Body of pancreas (tissue), 4 donors: ENCODE results near the gene CSGALNACT2. TPM values are rescaled to one million over a fixed set of nuclear protein-coding genes. Genes with fewer than 3 reads are reported as not detected.
A peak's percentile ranks its signal among the peaks of the same experiment; 100 is the strongest.

Experiments
- ATAC-seq: fragments of 150-250 bp; one replicate; pipeline ENCODE4 v1.9.1; 2016
- DNase-seq, 4 donors: peaks; one replicate each; pipeline ENCODE4 v3.0.0-alpha.2; 2019
- H3K27ac ChIP-seq, 4 donors: fragments of 200-600 bp; sonication (generic); 1 replicate in 3 of 4; 2 replicates in 1 of 4; pipeline versions ENCODE4 v1.5.1 to v1.6.1; 2016 to 2019; ENCODE audit warnings: mild to moderate bottlenecking in 1 of 4, mixed read lengths in 1 of 4, moderate library complexity in 1 of 4
- H3K27me3 ChIP-seq, 2 donors: fragments of 200-600 bp; sonication (generic); one replicate each; pipeline ENCODE4 v1.6.0; 2016; ENCODE audit warnings: mild to moderate bottlenecking in 1 of 2
- H3K36me3 ChIP-seq, 2 donors: fragments of 200-600 bp; sonication (generic); replicated peaks in 1 of 2; 2 replicates each; pipeline ENCODE4 v1.5.1; 2016; ENCODE audit warnings: low read depth in 2 of 2; ENCODE audit not compliant: insufficient read depth in 1 of 2
- H3K4me1 ChIP-seq: fragments of 200-600 bp; sonication (generic); one replicate; pipeline ENCODE4 v1.6.0; 2016
- H3K4me3 ChIP-seq, 2 donors: fragments of 200-600 bp; sonication (generic); 1 replicate in 1 of 2; 2 replicates in 1 of 2; pipeline ENCODE4 v1.5.1; 2016 to 2019
- H3K9me3 ChIP-seq, 3 donors: fragments of 200-600 bp; sonication (generic); 1 replicate in 2 of 3; 2 replicates in 1 of 3; pipeline ENCODE4 v1.5.1; 2016
- POLR2A ChIP-seq, 3 donors: fragments of 450-650 bp; IDR thresholded peaks; one replicate each; pipeline ENCODE4 v1.6.1; 2016; ENCODE audit warnings: antibody characterized with exemption in 3 of 3, mild to moderate bottlenecking in 2 of 3
- WGBS, 2 donors: methylation state at CpG; one replicate each; pipeline ENCODE4 v1.1.5; 2017; 5-methylcytosine and 5-hydroxymethylcytosine counted together
- intact Hi-C: fragments of 100-400 bp; cut with DNase I; formaldehyde crosslinking; loops from one replicate; pipeline ENCODE4 v1.15.1; 2023
- total RNA-seq, 2 donors: library from RNA; depleted of rRNA; stranded (reverse); fragments of >200 nt; gene quantifications; one replicate each; pipeline ENCODE4 v1.1.0, GENCODE V29; 2016
- TF ChIP-seq, protein P1 (sequence below), 7 experiments: fragments of 450-650 bp in 4 of 7; fragments of 200-600 bp in 3 of 7; sonication (generic) in 3 of 7; IDR thresholded peaks; one replicate each; pipeline ENCODE4 v1.5.1; 2016 to 2019; ENCODE audit warnings: antibody characterized with exemption in 7 of 7

Gene CSGALNACT2
- total RNA-seq, 2 donors from 2014 or later = 6.9 to 9.6 TPM

DNA sequence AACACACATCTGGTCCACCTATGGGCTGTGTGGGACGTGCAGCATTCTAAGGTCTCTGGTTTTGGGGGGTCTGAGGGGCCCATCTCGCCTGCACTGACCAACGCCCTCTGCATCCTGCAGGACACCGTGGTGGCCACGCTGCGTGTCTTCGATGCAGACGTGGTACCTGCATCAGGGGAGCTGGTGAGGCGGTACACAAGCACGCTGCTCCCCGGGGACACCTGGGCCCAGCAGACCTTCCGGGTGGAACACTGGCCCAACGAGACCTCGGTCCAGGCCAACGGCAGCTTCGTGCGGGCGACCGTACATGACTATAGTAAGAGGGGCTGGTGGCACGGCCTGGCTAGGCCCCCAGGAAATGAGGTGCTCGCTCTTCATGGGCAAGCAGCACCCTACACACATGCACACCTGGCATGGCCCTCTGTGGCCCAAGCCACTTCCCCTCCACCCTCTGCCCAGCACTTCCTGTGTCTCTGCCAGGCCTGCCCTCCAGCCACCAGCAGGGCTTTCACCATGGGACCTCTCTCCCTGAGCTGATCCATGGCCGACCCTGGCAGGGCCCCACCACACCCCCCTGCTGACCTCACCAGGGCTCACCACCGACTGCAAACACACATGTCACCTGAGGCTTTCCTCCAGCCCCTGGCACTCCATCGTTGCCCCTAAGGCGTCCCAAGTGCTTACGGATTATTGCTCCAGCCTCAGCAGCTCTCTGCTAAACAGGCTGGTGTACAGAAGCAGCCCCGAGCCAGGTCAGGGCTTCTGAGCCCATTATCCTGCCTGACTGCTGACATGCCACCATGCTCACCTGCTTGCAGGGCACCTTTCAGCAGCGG is 31.8 kb upstream of the CSGALNACT2 start:
- TF ChIP-seq POLR2A (IDR thresholded peaks at IDR 0.05) = no peak
- TF ChIP-seq, protein P1, sequence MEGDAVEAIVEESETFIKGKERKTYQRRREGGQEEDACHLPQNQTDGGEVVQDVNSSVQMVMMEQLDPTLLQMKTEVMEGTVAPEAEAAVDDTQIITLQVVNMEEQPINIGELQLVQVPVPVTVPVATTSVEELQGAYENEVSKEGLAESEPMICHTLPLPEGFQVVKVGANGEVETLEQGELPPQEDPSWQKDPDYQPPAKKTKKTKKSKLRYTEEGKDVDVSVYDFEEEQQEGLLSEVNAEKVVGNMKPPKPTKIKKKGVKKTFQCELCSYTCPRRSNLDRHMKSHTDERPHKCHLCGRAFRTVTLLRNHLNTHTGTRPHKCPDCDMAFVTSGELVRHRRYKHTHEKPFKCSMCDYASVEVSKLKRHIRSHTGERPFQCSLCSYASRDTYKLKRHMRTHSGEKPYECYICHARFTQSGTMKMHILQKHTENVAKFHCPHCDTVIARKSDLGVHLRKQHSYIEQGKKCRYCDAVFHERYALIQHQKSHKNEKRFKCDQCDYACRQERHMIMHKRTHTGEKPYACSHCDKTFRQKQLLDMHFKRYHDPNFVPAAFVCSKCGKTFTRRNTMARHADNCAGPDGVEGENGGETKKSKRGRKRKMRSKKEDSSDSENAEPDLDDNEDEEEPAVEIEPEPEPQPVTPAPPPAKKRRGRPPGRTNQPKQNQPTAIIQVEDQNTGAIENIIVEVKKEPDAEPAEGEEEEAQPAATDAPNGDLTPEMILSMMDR (IDR thresholded peaks at IDR 0.05) = no peak
- ATAC-seq = no peak
- H3K9me3 ChIP-seq = no peaks in the 10 kb centered on the region
- DNase-seq = no peak
- WGBS, 2 donors = 51 to 84% methylated on average over 2 to 24 of the region's 28 CpGs
- H3K4me3 ChIP-seq = no peak overlapping the region
- peaks cover 14% of the 10 kb centered on the region for H3K4me1 ChIP-seq
- no peaks in the 10 kb centered on the region for H3K27me3 ChIP-seq
- H3K36me3 ChIP-seq = no peaks in the 10 kb centered on the region
- intact Hi-C loops = loop anchor here (10.0 kb wide), 1 partner anchor 352 kb away; no protein-coding TSS in a partner anchor
- H3K27ac ChIP-seq = no peak overlapping the region

DNA sequence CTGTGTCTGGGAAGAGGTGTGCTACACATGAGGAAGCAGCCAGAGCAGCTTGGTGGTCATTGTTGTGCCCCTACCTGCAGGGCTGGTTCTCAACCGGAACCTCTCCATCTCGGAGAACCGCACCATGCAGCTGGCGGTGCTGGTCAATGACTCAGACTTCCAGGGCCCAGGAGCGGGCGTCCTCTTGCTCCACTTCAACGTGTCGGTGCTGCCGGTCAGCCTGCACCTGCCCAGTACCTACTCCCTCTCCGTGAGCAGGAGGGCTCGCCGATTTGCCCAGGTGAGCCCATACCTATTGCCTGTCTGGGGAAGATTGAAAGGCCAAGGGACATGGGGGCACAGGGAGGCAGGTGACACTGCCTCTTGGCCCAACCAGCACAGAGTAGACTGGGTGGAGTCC is 29.3 kb upstream of the CSGALNACT2 start:
- Histone ChIP-seq H3K4me1 (peaks cover 14% of the 10 kb centered on the region), H3K27me3 (no peaks in the 10 kb centered on the region), H3K4me3 (no peak overlapping the region), H3K36me3 (no peaks in the 10 kb centered on the region), H3K9me3 (no peaks in the 10 kb centered on the region), H3K27ac (no peak overlapping the region)
- DNase-seq (no peak), ATAC-seq (no peak)
- TF ChIP-seq POLR2A (IDR thresholded peaks at IDR 0.05) = no peak
- TF ChIP-seq, protein P1 (IDR thresholded peaks at IDR 0.05) = no peak
- WGBS, 2 donors = 83 to 90% methylated on average over 1 to 12 of the region's 12 CpGs
- intact Hi-C loops = loop anchor here (10.0 kb wide), 1 partner anchor 354 kb away; no protein-coding TSS in a partner anchor

DNA sequence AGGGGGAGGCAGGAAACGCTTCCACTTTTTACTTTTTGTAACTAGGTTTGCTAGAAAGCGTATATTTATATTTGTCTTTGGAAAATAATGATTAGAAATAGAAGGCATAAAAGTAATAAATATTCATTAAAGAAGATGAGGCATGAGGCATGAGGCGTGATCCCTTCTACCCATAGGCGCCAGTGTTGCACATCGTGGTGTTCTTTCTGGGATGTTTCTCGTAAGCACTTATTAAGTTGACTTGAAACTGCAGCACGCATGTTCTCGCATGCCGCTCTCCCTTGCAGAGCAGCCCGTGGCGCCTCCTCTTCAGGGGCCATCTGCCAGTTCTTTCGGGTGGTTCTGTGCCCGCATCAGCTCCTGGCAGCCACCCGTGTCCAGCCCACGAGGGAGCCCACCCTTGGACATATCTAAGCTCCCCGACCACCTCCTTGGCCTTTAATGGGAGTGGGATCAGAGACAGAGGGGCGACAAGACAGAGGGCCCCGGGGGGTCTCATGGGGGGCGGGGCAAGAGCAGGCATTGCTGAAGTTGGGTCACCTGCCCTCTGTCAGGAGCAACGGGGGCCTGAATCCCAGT is 28.5 kb upstream of the CSGALNACT2 start:
- Histone ChIP-seq H3K4me3 (no peak overlapping the region), H3K27ac (no peak overlapping the region), H3K4me1 (peaks cover 12% of the 10 kb centered on the region), H3K27me3 (no peaks in the 10 kb centered on the region), H3K9me3 (no peaks in the 10 kb centered on the region), H3K36me3 (no peaks in the 10 kb centered on the region)
- DNase-seq = no peak
- no peak for ATAC-seq
- TF ChIP-seq, protein P1 (IDR thresholded peaks at IDR 0.05) = no peak
- TF ChIP-seq POLR2A (IDR thresholded peaks at IDR 0.05) = no peak
- WGBS, 2 donors = 69 to 80% methylated on average over 19 to 20 of the region's 20 CpGs
- intact Hi-C loops = loop anchor here (5.0 to 10.0 kb wide), 2 partner anchors 232 to 355 kb away; no protein-coding TSS in a partner anchor

DNA sequence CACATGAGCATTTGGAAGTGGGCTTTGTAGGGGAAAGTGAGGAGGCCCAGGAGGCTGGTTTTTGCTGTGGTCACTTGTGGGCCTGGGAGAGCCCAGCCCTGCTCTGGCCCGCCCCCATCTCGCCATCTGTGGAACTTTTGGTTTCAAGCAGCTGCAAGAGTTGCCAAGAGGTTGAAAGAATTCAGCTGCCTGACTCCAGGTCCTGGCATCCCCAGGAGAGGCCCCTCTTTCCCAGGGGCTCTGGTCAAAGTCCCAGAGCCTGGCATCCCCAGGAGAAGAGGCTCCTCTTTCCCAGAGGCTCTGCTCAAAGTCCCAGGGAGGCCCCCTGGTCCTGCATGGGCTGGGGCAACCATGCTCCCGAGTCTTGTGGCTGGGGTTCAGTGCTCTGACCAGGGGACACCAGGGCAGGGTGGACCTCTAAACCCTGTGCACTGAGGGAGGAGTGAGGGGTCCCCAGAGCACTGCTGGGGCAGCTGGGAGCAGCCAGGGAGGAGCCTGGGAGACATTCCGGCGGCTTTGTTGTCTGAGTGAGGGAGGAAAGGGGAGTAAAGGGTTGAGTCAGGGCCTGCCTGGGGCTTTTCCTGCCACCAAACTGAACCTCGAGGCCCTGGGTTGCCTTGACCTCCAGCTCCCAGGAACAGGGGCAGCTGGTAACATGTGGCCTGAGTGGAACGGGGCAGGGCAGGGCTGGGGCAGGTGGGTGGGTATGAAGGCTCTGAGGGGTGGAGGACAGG is 27.7 kb upstream of the CSGALNACT2 start:
- peak in 1 of 4 donors; percentile 45 for DNase-seq
- Histone ChIP-seq H3K4me1 (peaks cover 4% of the 10 kb centered on the region), H3K36me3 (no peaks in the 10 kb centered on the region), H3K27me3 (no peaks in the 10 kb centered on the region), H3K9me3 (no peaks in the 10 kb centered on the region), H3K27ac (no peak overlapping the region), H3K4me3 (no peak overlapping the region)
- no peak for TF ChIP-seq POLR2A (IDR thresholded peaks at IDR 0.05)
- TF ChIP-seq, protein P1 (IDR thresholded peaks at IDR 0.05) = no peak
- WGBS, 2 donors = 70 to 82% methylated on average over 4 to 7 of the region's 7 CpGs
- intact Hi-C loops = loop anchor here (5.0 kb wide), 1 partner anchor 233 kb away; no protein-coding TSS in a partner anchor
- no peak for ATAC-seq
